Naive thymus-derived CD4-positive, alpha-beta T cell (primary cell): ENCODE results near the gene AP4E1. TPM values are rescaled to one million over a fixed set of nuclear protein-coding genes. Genes with fewer than 3 reads are reported as not detected.
"Not testable (repeated sequence)": the region's sequence is repeated elsewhere in the genome, so short reads cannot be mapped to it uniquely, and the experiment has no call there.

ENCODE experiments used
- ATAC-seq: fragments of 150-1000 bp; cut with Tn5 transposase; 2 replicates; pipeline ENCODE4 v1.10.0; 2021; ENCODE audit warnings: mild to moderate bottlenecking, moderate library complexity
- CTCF ChIA-PET: fragments of 350-600 bp; sonication (Branson Sonifier 250); formaldehyde crosslinking; loops from one replicate; lab custom pipeline; 2021; ENCODE audit warnings: antibody characterized with exemption; lab: Charles Lee
- POLR2A ChIA-PET: fragments of 350-600 bp; sonication (Branson Sonifier 250); formaldehyde crosslinking; loops from one replicate; lab custom pipeline; 2021; ENCODE audit warnings: antibody characterized with exemption, inconsistent platforms; lab: Charles Lee
- DNase-seq, 9 donors: peaks; one replicate each; pipeline versions ENCODE4 v3.0.0 to v3.0.0-alpha.2; 2020 to 2022; ENCODE audit warnings: mixed read lengths in 1 of 9
- H3K27ac ChIP-seq: one replicate; pipeline ENCODE4 v1.7.0; 2013; ENCODE audit warnings: mild to moderate bottlenecking, low read depth, low read length, moderate library complexity
- H3K27me3 ChIP-seq, 2 donors: one replicate each; pipeline ENCODE4 v1.7.0; 2013; ENCODE audit warnings: low read length in 2 of 2, mild to moderate bottlenecking in 2 of 2, moderate library complexity in 2 of 2; ENCODE audit not compliant: control insufficient read depth in 2 of 2, insufficient read depth in 2 of 2
- H3K36me3 ChIP-seq, 3 experiments: 1 replicate in 2 of 3; 2 replicates in 1 of 3; pipeline ENCODE4 v1.7.0; 2013; ENCODE audit warnings: low read length in 3 of 3, mild to moderate bottlenecking in 3 of 3, moderate library complexity in 1 of 3; ENCODE audit not compliant: insufficient read depth in 3 of 3, control insufficient read depth in 2 of 3
- H3K4me1 ChIP-seq, 2 donors: one replicate each; pipeline ENCODE4 v1.7.0; 2013; ENCODE audit warnings: low read length in 2 of 2, mild to moderate bottlenecking in 2 of 2, moderate library complexity in 1 of 2; ENCODE audit not compliant: control insufficient read depth in 2 of 2, insufficient read depth in 2 of 2
- H3K4me3 ChIP-seq: 2 replicates; pipeline ENCODE4 v1.7.0; 2013; ENCODE audit warnings: mild to moderate bottlenecking, low read length
- H3K9me3 ChIP-seq, 3 experiments: 1 replicate in 2 of 3; 2 replicates in 1 of 3; pipeline ENCODE4 v1.7.0; 2013; ENCODE audit warnings: low read length in 3 of 3; ENCODE audit not compliant: control insufficient read depth in 2 of 3
- H3K27ac Mint-ChIP-seq, 9 donors: one replicate each; pipeline ENCODE4 v1.8.0; 2020 to 2022; ENCODE audit warnings: mixed read lengths in 9 of 9, mild to moderate bottlenecking in 8 of 9, moderate library complexity in 5 of 9, inconsistent platforms in 2 of 9
- H3K27me3 Mint-ChIP-seq, 5 donors: one replicate each; pipeline ENCODE4 v1.8.0; 2021 to 2022; ENCODE audit warnings: mixed read lengths in 5 of 5, mild to moderate bottlenecking in 1 of 5
- H3K36me3 Mint-ChIP-seq, 5 donors: one replicate each; pipeline ENCODE4 v1.8.0; 2020 to 2022; ENCODE audit warnings: mixed read lengths in 5 of 5, mild to moderate bottlenecking in 3 of 5, inconsistent platforms in 1 of 5
- H3K4me1 Mint-ChIP-seq, 7 donors: one replicate each; pipeline ENCODE4 v1.8.0; 2020 to 2022; ENCODE audit warnings: mixed read lengths in 7 of 7, mild to moderate bottlenecking in 3 of 7, inconsistent platforms in 1 of 7
- H3K4me3 Mint-ChIP-seq, 10 donors: one replicate each; pipeline ENCODE4 v1.8.0; 2020 to 2022; ENCODE audit warnings: mild to moderate bottlenecking in 10 of 10, mixed read lengths in 10 of 10, moderate library complexity in 6 of 10, inconsistent platforms in 2 of 10
- H3K9me3 Mint-ChIP-seq, 11 donors: one replicate each; pipeline ENCODE4 v1.8.0; 2020 to 2022; ENCODE audit warnings: mixed read lengths in 11 of 11, mild to moderate bottlenecking in 4 of 11, inconsistent platforms in 1 of 11, moderate library complexity in 1 of 11
- intact Hi-C, 2 donors: fragments of 100-400 bp; cut with micrococcal nuclease; formaldehyde crosslinking; loops; one replicate each; pipeline ENCODE4 v1.15.1; 2023
- polyA plus RNA-seq, 2 donors: library from polyadenylated mRNA; unstranded; fragments of 300-500 nt; fragmentation: Illumina TruSeq; gene quantifications; one replicate each; pipeline ENCODE4 v1.2.3, GENCODE V29; 2021
- total RNA-seq, 6 experiments: library from RNA in 5 of 6; stranded (reverse) in 5 of 6; gene quantifications; 1 replicate in 5 of 6; 2 replicates in 1 of 6; pipeline ENCODE4 v1.2.3 and lab custom pipeline; 2021 to 2026

AP4E1 gene
- total and polyA plus RNA-seq, 7 experiments from 2014 or later = 3.0 to 13.8 (median 12.4) TPM

- Mint-ChIP-seq H3K27me3 (peaks cover 0 to 42% (median 6%) of the 10 kb centered on the region in 5 donors), H3K36me3 (no peaks in the 10 kb centered on the region), H3K9me3 (no peaks in the 10 kb centered on the region), H3K4me3 (no peak overlapping the region), H3K27ac (no peak overlapping the region), H3K4me1 (peaks cover 8 to 15% (median 9%) of the 10 kb centered on the region in 7 donors)
- intact Hi-C loops = loop anchor here in 1 of 2 donors (5.0 to 10.0 kb wide), 2 partner anchors 34 to 298 kb away; partner anchors contain the start of gene AP4E1
- ChIA-PET POLR2A (interaction anchor here (0.5 kb wide), 1 partner anchor 181 kb away, joined by 3 read pairs; no protein-coding TSS in a partner anchor), CTCF (interaction anchor here (0.7 to 1.2 kb wide), 2 partner anchors 198 to 202 kb away, joined by 3 to 7 read pairs; no protein-coding TSS in a partner anchor)
- Histone ChIP-seq H3K4me3 (no peak overlapping the region), H3K27me3 (no peaks in the 10 kb centered on the region), H3K4me1 (peaks cover 0 to 5% of the 10 kb centered on the region in 2 donors), H3K9me3 (no peaks in the 10 kb centered on the region), H3K36me3 (no peaks in the 10 kb centered on the region), H3K27ac (no peak overlapping the region)
- ATAC-seq = no peak
- no peak for DNase-seq
Observed at GRCh38 chr15:50872832-50873426, 35.6 kb upstream of the AP4E1 start.

DNA sequence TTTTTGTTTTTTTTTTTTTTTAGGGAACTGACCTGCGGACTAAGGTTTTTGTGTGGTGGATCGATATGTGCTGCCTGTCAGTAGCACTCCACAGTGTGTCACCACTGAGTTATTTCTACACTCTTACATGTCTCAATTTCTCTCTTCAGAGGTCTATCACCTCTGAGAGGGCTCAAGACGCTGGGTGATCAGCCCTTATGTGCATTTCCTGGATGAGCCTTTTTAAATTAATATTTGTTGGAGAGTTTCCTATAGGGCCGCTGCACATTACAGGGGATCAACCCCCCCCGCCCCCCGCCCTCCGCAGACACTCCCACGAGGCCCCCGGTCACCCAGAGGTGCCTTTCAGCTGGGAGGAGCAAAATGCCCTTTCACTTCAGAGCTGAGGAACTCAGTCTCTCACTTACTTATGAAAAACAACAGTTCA lies 34.5 kb upstream of the AP4E1 start:
- peak; percentile 37 for ATAC-seq
- H3K27ac Mint-ChIP-seq = no peak overlapping the region

DNA sequence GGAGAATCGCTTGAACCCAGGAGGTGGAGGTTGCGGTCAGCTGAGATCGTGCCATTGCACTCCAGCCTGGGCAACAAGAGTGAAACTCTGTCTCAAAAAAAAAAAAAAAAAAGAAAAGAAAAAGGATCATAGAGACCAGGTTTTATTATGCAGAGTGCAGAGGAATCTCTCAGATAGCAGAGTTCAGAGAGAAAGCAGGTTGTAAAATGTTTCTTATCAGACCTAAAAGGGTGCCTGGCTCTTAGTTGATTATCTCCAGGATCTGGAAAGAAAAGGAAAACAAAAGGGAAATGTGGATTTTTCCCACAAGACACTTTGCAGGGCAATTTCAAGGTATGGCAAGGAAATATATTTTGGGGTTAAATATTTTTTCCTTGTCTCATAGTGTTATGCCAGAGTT lies 33.2 kb upstream of the AP4E1 start:
- H3K9me3 ChIP-seq, H3K4me3 Mint-ChIP-seq, H3K36me3 ChIP-seq, H3K27ac Mint-ChIP-seq, POLR2A ChIA-PET, H3K27me3 ChIP-seq, ATAC-seq, H3K4me3 ChIP-seq, H3K36me3 Mint-ChIP-seq, H3K4me1 ChIP-seq, H3K9me3 Mint-ChIP-seq, DNase-seq, H3K27ac ChIP-seq: not testable (repeated sequence)
- Mint-ChIP-seq H3K27me3 (peaks cover 0 to 35% (median 6%) of the 10 kb centered on the region in 5 donors), H3K4me1 (peaks cover 9 to 32% (median 18%) of the 10 kb centered on the region in 7 donors)
- intact Hi-C loops = loop anchor here (5.0 to 10.0 kb wide), 2 partner anchors 253 to 300 kb away; no protein-coding TSS in a partner anchor
- CTCF ChIA-PET = interaction anchor here (0.9 to 2.4 kb wide), 2 partner anchors 11 to 200 kb away, joined by 3 to 10 read pairs; no protein-coding TSS in a partner anchor

More for the DNA sequence above, 34.5 kb upstream of the AP4E1 start:
- Mint-ChIP-seq H3K36me3 (no peaks in the 10 kb centered on the region), H3K4me3 (peak overlapping the region in 3 of 10 donors; percentile 13 to 29 (median 26)), H3K4me1 (peaks cover 9 to 24% (median 12%) of the 10 kb centered on the region in 7 donors), H3K27me3 (peaks cover 0 to 42% (median 6%) of the 10 kb centered on the region in 5 donors), H3K9me3 (peaks cover 0 to 2% (median 0%) of the 10 kb centered on the region in 11 donors)
- intact Hi-C loops = loop anchor here in 1 of 2 donors (5.0 to 10.0 kb wide), 2 partner anchors 33 to 299 kb away; partner anchors contain the start of gene AP4E1
- no peaks in the 10 kb centered on the region for H3K36me3 ChIP-seq
- no peak overlapping the region for H3K27ac ChIP-seq
- H3K4me3 ChIP-seq = no peak overlapping the region
- DNase-seq = no peak
- H3K27me3 ChIP-seq = no peaks in the 10 kb centered on the region
- POLR2A ChIA-PET = no interaction called here
- H3K9me3 ChIP-seq = no peaks in the 10 kb centered on the region
- H3K4me1 ChIP-seq = peaks cover 0 to 5% of the 10 kb centered on the region in 2 donors
- CTCF ChIA-PET = interaction anchor here (0.7 to 1.2 kb wide), 2 partner anchors 199 to 201 kb away, joined by 3 to 7 read pairs; no protein-coding TSS in a partner anchor

GRCh38 chr15:50876260-50876988 lies 32.1 kb upstream of the AP4E1 start:
- no peaks in the 10 kb centered on the region for H3K36me3 Mint-ChIP-seq
- ATAC-seq (peak; percentile 12), DNase-seq (no peak)
- H3K4me1 Mint-ChIP-seq = peaks cover 9 to 44% (median 21%) of the 10 kb centered on the region in 7 donors
- Histone ChIP-seq H3K36me3 (no peaks in the 10 kb centered on the region), H3K4me3 (peak overlapping the region; percentile 37), H3K4me1 (peaks cover 0 to 5% of the 10 kb centered on the region in 2 donors), H3K27me3 (no peaks in the 10 kb centered on the region), H3K9me3 (no peaks in the 10 kb centered on the region), H3K27ac (no peak overlapping the region)
- POLR2A ChIA-PET = no interaction called here
- H3K27ac Mint-ChIP-seq = peak overlapping the region in 3 of 9 donors; percentile 43 to 59 (median 55)
- H3K9me3 Mint-ChIP-seq = peaks cover 0 to 2% (median 0%) of the 10 kb centered on the region in 11 donors
- peak overlapping the region; percentile 20 to 82 (median 67) for H3K4me3 Mint-ChIP-seq
- CTCF ChIA-PET = interaction anchor here (0.7 to 2.4 kb wide), 5 partner anchors 9 to 528 kb away, joined by 4 to 10 read pairs (median 5); no protein-coding TSS in a partner anchor
- H3K27me3 Mint-ChIP-seq = peaks cover 0 to 24% (median 6%) of the 10 kb centered on the region in 5 donors
- intact Hi-C loops = loop anchor here (2.0 to 10.0 kb wide), 3 partner anchors 112 to 302 kb away; partner anchors contain the start of gene SPPL2A (in 1 of the 2)

GRCh38 chr15:50876989-50877360 lies 31.5 kb upstream of the AP4E1 start:
- H3K4me1 Mint-ChIP-seq = peaks cover 9 to 49% (median 21%) of the 10 kb centered on the region in 7 donors
- Histone ChIP-seq H3K9me3 (no peaks in the 10 kb centered on the region), H3K36me3 (no peaks in the 10 kb centered on the region), H3K4me1 (peaks cover 0 to 5% of the 10 kb centered on the region in 2 donors), H3K27me3 (no peaks in the 10 kb centered on the region), H3K27ac (no peak overlapping the region), H3K4me3 (peak overlapping the region; percentile 37)
- ChIA-PET POLR2A (no interaction called here), CTCF (interaction anchor here (0.5 to 2.4 kb wide), 5 partner anchors 8 to 1575 kb away, joined by 3 to 10 read pairs (median 5); no protein-coding TSS in a partner anchor)
- ATAC-seq (peak; percentile 76), DNase-seq (peak; percentile 34 to 74 (median 60))
- peaks cover 0 to 19% (median 6%) of the 10 kb centered on the region in 5 donors for H3K27me3 Mint-ChIP-seq
- H3K4me3 Mint-ChIP-seq = peak overlapping the region in 9 of 10 donors; percentile 20 to 82 (median 69)
- peak overlapping the region in 5 of 9 donors; percentile 43 to 79 (median 55) for H3K27ac Mint-ChIP-seq
- H3K9me3 Mint-ChIP-seq = peaks cover 0 to 2% (median 0%) of the 10 kb centered on the region in 11 donors
- intact Hi-C loops = loop anchor here (1.0 to 10.0 kb wide), 7 partner anchors 8 to 302 kb away; partner anchors contain the start of genes SPPL2A (in 2 of the 2) and AP4E1 (in 1 of the 2)
- H3K36me3 Mint-ChIP-seq = no peaks in the 10 kb centered on the region
